ENCODE data around the gene DGAT2.

The DGAT2 gene

GRCh38 chr11:75802913-75803820, 34.6 kb downstream of the DGAT2 start:
- DNase-seq: peak; percentile 71

- DNase-seq: no peak
Measured at GRCh38 chr11:75809111-75809510, 40.5 kb downstream of the DGAT2 start.

DNA sequence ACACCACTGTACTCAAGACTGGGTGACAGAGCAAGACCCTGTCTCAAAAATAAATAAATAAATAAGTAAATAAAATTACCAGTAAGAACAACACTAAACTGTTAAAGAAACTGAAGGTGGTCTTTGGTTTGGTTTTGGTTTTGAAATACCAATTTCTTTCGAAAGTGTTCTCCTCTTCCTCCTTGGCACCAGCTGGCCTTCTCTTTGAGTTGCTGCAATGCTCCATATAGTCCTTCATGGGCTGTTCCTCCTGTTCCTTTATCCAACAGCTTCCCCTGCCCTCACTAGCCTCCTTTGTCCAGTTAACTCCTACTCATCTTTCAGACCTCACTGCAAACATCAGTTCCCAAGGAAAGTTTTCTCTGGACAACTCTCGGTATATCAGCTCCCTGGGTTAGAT, 41.4 kb downstream of the DGAT2 start:
- DNase-seq: peak; percentile 72

DNA sequence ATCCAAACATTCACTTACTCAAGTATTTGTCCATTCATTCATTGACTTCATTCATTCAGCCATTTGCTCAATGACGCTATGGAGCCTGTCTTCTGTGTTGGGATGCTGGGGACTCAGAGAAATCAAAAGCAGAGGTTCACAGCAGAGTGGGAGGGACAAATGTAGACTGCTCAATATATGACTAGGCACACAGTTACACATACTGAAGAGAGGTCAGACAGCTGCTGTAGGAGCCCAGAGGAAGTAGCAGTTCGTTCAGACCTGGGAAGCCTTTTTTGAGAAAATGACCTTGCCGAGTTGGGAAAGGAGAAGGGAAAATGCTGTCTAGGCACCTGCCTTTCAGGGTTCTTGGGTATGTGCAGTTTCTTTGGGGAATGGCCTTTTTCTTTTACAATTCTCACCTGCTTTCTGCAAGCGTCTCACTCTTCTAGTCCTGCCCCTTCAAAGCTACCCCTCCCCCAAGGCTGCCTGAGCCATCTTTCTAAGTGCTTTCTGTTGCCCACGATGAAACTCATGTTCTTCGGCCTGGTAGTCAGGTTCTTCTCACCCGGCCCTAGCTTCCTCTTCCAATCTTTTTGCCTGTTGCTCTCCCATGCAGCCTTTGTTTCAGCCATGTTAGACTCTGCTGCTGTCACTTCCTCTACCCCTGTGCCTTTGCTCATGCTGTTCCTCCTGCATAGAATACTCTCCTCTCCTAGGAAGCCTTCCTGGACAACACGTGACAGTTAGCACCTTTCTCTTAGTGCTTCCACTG, 42.2 kb downstream of the DGAT2 start:
- DNase-seq: peak; percentile 73

- no peak for DNase-seq
Measured at GRCh38 chr11:75811485-75811884, 42.9 kb downstream of the DGAT2 start.

DNA sequence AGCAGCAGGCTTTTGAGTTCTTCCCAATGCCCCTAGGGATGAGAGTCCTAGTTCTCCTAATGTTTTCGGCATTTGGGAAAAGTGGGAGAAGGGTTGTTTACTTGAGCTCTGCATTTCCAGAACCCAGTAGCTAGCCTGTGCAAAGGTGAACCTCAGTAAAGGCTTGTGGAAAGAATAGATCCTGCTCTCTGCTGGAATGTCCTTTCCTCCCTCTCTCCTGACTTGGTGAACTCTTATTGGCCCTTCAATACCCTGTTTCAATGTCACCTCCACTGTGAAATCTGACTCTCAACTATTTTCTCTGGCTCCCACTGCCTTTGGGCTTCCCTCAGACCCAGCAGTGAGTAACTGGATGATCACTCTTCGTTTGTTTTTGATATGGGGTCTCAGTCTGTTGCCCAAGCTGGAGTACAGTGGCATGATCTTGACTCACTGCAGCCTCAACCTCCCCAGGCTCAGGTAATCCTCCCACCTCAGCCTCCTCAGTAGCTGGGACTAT, 44.0 kb downstream of the DGAT2 start:
- DNase-seq: no peak

GRCh38 chr11:75813124-75813523, 44.5 kb downstream of the DGAT2 start:
- DNase-seq: no peak

DNA sequence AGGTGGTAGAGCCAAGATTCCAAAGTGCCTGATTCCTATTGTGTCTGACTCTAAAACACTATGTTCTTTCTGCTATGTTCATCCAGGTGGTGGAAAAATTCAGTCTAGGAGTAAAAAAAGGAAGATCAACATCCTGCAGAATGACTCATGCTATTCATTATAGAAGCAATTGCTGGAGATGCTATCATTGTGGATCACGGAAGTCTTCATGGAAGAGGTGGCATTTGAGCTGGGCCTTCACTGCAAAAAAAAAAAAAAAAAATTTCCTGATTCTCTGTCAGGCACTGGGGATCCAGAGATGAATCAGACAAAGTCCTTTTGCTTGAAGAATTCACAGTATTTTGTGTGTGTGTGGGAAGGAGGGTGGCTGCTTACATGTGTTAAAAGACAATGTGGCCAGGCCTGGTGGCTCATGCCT, 45.1 kb downstream of the DGAT2 start:
- DNase-seq: no peak

DNA sequence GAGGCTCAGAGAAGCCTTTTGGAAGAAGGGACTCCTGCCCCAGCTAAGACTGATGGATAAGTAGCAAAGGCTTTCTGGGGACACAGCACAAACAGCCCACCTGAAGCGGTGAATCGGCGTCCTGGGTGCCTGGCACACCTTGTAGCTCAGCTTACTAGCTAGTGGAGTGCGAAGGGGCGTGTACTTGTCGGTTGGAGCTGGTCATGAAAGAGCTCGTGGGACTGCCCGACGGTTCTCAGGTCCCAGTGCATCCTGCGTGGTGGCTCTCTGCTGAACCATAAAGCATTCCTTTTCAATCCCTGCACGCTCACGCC, 45.7 kb downstream of the DGAT2 start:
- no peak for DNase-seq

DNA sequence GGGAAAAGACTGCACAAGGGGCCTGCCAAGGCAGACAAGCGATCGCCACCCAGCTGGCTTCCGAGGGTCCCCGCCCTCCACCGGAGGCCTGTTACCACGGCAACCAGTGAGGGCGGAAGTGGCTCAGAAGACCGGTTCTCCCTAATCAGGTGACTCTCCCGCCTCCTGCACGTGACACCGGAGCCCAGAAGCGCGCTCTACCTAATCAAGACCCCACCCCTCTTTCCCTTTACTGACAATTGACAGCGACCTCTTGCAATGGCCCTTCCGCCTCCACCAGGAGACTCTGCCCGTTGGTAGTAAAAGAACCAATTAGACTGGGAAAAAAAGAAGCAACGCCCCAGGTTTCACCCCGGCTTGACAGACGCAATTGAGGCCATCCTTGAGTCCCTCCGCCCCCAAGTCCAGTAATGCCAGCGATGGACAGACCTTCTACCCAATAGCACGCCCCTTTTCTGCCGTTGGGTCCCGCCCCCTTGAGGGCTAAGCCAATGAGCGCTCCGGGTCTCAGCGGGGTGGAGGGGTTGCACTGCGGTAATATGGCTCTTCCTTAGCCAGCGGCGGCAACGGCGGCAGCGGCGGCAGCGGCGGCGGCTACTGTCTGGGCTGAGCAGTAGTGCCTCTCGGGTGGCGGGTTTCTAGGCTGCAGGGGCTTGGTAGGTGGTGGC, 46.2 kb downstream of the DGAT2 start, which contains the start of gene UVRAG:
Gene UVRAG (plus strand): TSS at position 534 of the 668 bp plus-strand sequence. CDS start 198 bp downstream, outside the sequence.
- peak; percentile 99 for DNase-seq

DNA sequence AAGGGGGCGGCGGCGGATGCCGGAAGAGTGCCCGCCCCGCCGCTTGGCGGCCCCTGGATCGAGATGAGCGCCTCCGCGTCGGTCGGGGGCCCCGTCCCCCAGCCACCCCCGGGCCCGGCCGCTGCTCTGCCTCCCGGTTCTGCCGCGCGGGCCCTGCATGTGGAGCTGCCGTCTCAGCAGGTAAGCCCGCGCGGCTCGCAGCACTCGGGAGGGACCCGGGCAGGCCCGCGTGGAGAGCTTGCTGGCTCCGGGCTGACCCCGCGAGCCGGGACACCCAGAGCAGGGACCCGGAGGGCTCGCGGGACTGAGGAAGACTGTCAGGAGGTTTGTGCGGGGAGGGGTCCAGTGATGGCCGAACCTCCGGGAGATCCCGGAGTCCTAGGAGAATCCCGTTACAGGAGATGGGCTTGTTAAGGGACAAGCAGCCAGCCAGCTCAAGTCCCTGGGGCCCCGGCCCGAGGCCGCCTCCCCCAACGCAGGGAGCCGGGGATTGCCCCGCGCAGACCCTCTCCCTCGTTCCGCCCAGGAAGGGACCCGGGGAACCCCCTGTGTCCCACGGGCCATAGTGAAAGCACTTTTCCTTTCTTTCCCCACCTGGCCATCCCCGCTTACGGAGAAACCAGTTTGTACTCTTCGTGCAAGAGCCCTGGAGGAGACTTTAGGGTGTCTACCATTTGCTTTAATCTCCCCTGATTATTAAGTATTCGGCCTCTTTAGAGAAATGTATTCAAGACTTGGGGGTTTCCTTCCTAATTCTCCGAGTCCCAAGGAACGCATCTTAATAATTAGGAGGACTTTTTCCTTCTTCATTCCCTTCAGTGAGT, 47.0 kb downstream of the DGAT2 start:
- no peak for DNase-seq

DNA sequence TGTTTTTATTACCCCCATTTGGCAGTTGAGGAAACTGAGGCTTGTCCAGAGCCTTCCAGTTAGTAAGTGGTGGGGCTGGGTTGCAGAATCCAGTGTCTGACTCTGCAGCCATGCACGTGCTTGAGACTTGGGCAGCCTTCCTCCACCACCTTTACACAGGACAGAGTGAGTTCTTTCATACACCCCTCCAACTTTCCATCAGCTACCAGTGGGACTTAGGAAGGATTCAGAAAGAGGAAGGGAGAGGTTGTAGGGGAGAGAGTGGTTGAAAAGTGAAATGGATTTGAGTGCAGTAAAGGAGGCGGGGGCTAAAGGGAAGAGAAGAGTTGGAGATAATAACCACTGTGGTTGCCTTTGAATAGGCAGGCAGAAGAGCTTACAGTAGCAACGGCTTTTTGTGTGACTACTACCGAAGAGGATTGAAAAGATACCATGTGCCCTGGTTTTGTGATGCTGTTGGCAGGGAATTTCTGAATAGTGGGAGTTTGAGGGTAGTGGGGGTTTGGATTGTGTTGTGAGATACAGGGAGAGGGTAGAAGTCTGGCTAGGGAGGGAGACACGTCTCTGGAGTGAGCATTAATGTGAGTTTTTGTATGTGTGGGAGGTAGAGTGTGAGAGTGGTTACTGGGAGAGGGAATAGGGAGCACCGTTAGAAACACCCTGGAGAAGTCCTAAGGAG, 48.1 kb downstream of the DGAT2 start:
- peak; percentile 70 for DNase-seq

- DNase-seq: peak; percentile 23
Measured at GRCh38 chr11:75820645-75821044, 52.1 kb downstream of the DGAT2 start.

- no peak for DNase-seq
Measured at GRCh38 chr11:75821202-75821601, 52.6 kb downstream of the DGAT2 start.

DNA sequence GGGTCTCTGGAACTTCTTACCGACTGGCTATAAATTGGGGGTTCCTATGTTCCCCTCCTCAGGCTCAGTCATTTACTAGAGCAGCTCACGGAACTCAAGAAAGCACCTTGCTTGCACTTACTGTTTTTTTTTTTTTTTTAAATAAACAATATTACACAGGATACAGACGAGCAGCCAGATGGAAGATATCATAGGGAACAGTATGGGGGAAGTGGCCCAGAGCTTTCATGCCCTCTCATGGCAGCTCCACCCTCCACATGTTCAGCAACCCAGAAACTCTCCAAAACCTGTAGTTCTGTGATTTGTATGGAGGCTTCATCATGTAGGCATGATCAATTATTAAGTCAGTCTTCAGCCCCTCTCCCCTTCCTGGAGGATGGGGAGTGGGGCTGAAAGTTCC, 54.0 kb downstream of the DGAT2 start:
- DNase-seq: peak; percentile 4

DNA sequence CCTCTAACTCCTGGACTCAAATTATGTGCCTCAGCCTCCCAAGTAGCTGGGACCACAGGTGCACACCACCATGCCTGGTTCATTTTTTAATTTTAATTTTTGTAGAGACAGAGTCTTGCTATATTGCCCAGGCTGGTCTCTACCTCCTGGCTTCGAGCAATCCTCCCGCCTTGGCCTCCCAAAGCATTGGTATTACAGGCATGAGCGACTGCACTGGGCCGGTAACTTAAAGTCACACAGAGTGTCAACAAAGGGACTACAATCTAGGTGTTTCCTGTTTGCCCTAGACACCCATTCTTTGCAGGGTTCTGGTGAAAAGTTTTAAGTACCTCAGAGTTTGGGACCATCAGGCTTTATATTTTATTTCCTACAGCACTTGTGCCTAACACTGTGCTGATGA, 54.8 kb downstream of the DGAT2 start:
- DNase-seq: no peak

DNA sequence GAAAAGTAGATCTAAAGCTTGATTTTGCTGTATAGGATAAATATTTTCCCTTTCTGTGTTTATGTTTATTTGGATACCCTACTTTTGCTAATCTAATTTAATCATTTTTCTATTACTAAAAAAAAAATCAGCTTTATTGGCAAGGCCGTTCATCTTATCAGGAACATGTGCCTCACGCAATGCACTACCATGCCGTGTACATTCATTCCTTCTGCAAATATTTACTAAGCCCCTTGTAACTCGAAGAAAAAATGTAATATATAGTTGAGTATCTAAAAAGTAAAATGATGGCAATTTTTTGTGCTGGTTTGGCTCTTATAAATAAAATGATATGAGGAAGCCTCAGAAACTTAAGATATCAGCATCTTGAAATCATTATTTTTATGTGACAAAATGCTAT, 55.4 kb downstream of the DGAT2 start:
- DNase-seq: no peak

DNA sequence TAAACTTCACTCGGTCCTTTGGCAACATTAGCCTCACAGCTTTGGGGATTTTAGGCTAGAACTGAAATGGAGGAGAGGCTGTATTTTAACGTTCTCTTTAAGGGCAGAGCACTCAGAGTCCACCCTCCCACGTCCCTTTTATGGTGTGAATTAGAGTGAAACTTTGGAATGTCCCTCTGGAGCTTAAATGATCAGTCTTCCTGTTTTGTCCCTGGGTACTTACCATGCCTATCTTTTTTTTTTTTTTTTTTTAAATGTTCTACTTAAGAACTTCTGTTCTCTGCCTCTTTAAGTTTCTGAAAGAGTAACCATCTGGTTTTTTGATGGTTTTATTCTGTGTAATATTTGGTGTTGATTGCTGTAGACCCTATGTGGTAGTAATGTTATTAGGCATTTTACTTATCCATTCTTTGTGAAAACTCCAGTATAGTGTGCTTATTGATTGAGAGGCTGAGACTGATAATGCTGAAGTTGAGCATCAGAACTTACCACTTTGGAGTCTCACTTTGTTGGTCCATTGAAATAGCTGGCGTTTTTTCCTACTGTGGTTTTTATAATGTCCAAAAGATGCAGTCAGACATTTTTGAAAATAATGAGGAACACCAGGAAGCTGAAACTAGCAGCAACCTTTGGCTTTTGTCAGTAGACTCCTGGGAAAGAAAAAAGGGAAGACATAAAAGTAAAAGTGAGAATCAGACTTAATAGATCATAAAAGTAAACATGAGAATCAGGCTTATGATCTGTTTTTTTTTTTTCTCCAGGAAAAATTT, 58.1 kb downstream of the DGAT2 start:
- peak; percentile 33 for DNase-seq

GRCh38 chr11:75827562-75827961, 59.0 kb downstream of the DGAT2 start:
- DNase-seq: no peak

DNA sequence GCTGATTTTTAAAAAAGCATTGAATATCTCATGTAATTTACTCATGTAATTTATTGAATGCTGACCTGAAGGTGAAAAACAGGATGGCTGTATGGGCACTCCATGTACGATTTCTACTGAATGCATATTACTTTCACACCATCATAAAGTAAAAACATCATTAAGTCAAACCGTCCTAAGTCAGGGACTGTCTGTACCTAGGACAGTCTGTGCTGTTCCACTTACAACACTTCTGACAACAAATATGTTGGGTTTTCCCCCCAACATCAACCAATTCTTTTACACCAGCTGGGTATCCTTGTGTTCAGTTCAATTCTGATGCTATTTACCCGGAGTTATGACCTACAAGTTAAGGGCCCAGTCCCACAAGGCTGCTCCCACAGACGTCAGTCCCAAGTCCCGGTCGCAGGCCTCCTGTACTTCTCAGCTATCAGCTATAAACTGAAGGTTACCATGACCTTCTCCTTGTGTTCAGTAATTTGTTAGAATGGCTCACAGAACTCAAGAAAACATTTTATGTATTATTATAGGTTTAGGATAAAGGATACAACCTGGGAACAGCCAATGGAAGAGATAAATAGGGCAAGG, 63.4 kb downstream of the DGAT2 start:
- no peak for DNase-seq

DNA sequence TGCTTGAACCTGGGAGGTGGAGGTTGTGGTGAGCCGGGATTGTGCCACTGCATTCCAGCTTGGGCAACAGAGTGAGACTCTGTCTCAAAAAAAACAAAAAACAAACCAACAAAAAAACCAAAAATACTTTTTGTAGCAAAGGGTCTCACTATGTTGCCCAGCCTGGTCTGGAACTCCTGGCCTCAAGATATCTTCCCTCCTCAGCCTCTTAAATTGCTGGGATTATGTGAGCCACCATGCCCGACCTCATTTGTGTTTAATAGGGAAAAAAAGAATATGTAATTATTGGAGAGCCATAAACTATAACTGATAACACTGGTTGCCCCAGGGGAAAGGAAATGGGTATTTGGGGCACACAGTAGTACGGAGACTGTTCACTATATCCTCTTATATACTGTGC, 66.2 kb downstream of the DGAT2 start:
- no peak for DNase-seq
